GM12873 (cell line): ENCODE results near the gene OPTN.

Experiments used
- TF ChIP-seq, protein P1 (sequence below): IDR thresholded peaks from 2 replicates; pipeline ENCODE4 v1.5.1; 2012; ENCODE audit warnings: low read depth, mild to moderate bottlenecking, moderate library complexity, low read length, control low read depth; ENCODE audit not compliant: insufficient read depth; ENCODE audit errors: missing control alignments

Gene OPTN

GRCh38 chr10:13182424-13182823 is 82.5 kb downstream of the OPTN start:
- TF ChIP-seq, protein P1, sequence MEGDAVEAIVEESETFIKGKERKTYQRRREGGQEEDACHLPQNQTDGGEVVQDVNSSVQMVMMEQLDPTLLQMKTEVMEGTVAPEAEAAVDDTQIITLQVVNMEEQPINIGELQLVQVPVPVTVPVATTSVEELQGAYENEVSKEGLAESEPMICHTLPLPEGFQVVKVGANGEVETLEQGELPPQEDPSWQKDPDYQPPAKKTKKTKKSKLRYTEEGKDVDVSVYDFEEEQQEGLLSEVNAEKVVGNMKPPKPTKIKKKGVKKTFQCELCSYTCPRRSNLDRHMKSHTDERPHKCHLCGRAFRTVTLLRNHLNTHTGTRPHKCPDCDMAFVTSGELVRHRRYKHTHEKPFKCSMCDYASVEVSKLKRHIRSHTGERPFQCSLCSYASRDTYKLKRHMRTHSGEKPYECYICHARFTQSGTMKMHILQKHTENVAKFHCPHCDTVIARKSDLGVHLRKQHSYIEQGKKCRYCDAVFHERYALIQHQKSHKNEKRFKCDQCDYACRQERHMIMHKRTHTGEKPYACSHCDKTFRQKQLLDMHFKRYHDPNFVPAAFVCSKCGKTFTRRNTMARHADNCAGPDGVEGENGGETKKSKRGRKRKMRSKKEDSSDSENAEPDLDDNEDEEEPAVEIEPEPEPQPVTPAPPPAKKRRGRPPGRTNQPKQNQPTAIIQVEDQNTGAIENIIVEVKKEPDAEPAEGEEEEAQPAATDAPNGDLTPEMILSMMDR = no peak

- TF ChIP-seq, protein P1 = no peak
These were observed 83.7 kb downstream of the OPTN start for GRCh38 chr10:13183625-13184024.

- TF ChIP-seq, protein P1 = no peak
These were observed 84.3 kb downstream of the OPTN start for GRCh38 chr10:13184276-13184675.

- TF ChIP-seq, protein P1 = no peak
These were observed 85.0 kb downstream of the OPTN start for GRCh38 chr10:13184730-13185514.

- TF ChIP-seq, protein P1 = no peak
These were observed 87.2 kb downstream of the OPTN start for GRCh38 chr10:13187135-13187534.
